ENCODE data around the gene ADAM33.

ADAM33 gene

DNA sequence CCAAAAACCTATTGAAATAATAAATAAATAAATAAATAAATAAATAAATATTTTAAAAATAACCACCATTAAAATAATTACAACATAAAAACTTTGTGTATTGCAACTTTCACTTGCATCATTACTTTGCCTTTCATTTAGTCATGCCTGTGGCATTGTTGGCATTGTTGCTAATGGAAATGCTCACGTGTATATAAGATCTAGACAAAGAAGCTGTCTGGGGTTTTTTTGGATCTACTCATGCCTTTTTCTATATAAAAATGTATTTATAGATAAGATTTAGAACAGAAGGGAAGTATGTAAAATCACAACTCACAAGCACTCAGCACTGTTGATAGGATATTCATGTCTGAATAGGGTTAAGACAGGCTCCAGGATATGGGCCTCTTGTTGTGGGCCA is 46.5 kb downstream of the ADAM33 start:
- DNase-seq, result no peak

DNA sequence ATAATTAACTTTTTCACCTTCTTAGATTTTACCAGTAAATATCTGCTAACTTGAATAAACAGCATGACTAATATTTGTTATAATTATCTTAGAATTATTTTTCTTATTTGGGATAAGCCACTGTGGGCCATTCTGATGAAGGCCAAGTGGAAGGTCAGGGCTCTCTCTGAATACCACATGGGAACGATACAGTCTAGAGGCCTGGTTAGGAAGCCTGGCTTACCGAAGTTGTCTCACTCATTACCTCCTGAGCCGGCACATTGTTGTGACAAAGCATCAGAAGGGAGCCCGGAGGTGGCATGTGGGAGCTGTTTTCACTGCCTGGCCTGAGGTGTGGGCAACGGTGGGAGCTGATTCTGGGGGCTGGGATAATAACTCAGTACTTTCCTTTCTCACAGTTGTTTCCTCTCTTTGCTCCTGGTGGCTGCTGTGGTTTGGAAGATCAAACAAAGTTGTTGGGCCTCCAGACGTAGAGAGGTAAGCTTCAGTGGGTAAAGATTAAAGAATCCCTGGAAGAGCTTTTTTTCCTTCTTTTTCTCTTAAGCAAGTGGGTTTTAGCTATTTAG is 47.8 kb downstream of the ADAM33 start:
- DNase-seq, result no peak

- DNase-seq, result no peak
Measured at GRCh38 chr20:3632311-3633004, 49.4 kb downstream of the ADAM33 start.

DNA sequence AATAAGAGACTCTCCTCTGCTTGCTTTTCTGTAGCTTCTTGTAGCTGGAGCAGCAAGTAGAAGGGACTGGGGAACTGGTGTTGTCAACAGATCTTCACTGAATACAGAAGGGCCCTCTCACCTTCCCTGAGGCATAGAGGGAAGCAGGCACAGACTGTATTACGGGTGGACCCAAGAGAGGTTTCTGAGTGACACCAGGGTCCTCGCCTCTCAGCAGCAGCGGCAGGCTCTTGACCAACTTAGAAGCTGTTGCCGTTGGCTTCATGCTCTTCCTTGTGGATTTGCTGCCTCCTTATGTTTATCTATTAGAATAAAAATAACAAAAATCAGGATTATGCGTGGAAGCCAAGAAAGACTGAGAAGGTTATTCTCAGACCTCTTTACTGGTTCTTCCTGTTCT is 50.3 kb downstream of the ADAM33 start:
- no peak for DNase-seq

- no peak for DNase-seq
Measured at GRCh38 chr20:3630429-3630828, 51.4 kb downstream of the ADAM33 start.

GRCh38 chr20:3629893-3630292 is 51.9 kb downstream of the ADAM33 start:
- no peak for DNase-seq

- DNase-seq, result no peak
Measured at GRCh38 chr20:3628502-3629314, 53.1 kb downstream of the ADAM33 start.

- no peak for DNase-seq
Measured at GRCh38 chr20:3627476-3627875, 54.3 kb downstream of the ADAM33 start.

DNA sequence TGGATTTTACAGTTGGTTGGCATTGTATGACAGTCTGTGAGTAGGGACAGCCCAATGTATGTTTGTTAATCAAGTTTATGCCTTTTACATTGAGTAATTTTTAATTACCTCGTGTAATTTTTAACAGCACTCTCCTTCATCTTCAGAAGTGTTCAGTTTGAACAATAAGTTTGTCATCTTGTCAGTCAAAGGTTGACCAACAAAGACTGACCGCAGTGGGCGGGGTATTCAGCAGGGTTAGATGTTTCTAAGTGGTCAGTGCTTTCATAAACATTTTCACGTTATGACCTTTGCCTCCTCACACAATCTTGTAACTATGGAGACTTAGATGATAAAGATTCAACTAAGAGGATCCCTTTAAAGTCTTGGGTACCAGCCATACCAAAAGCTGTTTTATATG is 59.4 kb downstream of the ADAM33 start:
- DNase-seq, result no peak

DNA sequence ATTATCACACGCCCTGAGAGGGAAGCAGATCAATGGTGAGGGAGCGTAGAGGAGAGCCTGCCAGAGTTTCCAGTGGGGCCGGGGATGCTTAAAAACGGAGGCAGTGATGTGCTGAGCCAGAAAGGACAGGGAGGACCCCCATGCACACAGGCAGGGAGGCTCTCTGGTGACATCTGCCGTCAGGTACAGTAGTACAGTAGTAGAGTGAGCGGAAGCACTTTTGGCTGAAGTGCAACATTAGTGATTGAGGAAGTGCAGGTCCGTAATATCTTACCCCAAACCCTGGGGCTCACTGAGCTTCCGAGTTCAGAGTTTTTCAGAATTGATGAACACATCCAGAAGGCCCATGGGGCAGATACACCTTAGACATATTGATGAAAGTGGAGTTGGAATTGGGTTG is 60.7 kb downstream of the ADAM33 start:
- DNase-seq, result no peak
